GM23338 (cell line): ENCODE results near the gene SLC5A12. TPM values are rescaled to one million over a fixed set of nuclear protein-coding genes. Genes with fewer than 3 reads are reported as not detected.

Source experiments
- ATAC-seq: fragments of 200-7000 bp; cut with Tn5 transposase; 3 replicates; pipeline ENCODE4 v1.9.1; 2020
- DNase-seq: peaks from one replicate; pipeline ENCODE4 v3.0.0-alpha.2; 2015; ENCODE audit warnings: low spot score
- H2AFZ ChIP-seq: fragments of 200-600 bp; sonication (generic); 2 replicates; pipeline ENCODE4 v1.8.0; 2016; ENCODE audit warnings: antibody characterized with exemption, mild to moderate bottlenecking, moderate library complexity
- H3F3A ChIP-seq: fragments of 200-600 bp; sonication (generic); replicated peaks from 2 replicates; pipeline ENCODE4 v1.8.0; 2017; ENCODE audit warnings: antibody characterized with exemption, mixed run types, low read depth
- H3K27ac ChIP-seq: fragments of 200-600 bp; sonication (generic); 2 replicates; pipeline ENCODE4 v1.6.1; 2016; ENCODE audit warnings: low read depth
- H3K27me3 ChIP-seq: fragments of 200-600 bp; sonication (generic); 2 replicates; pipeline ENCODE4 v1.8.0; 2016; ENCODE audit warnings: mild to moderate bottlenecking, mixed run types, moderate library complexity; ENCODE audit not compliant: insufficient read depth
- H3K36me3 ChIP-seq: fragments of 200-600 bp; sonication (generic); 2 replicates; pipeline ENCODE4 v1.8.0; 2016; ENCODE audit warnings: mild to moderate bottlenecking; ENCODE audit not compliant: insufficient read depth
- H3K4me1 ChIP-seq: fragments of 200-600 bp; sonication (generic); 2 replicates; pipeline ENCODE4 v1.8.0; 2016; ENCODE audit warnings: mild to moderate bottlenecking, moderate library complexity; ENCODE audit not compliant: insufficient read depth
- H3K4me2 ChIP-seq: fragments of 200-600 bp; sonication (generic); 2 replicates; pipeline ENCODE4 v1.7.1; 2017; ENCODE audit warnings: mixed run types
- H3K4me3 ChIP-seq: fragments of 200-600 bp; sonication (generic); 2 replicates; pipeline ENCODE4 v1.6.1; 2016; ENCODE audit warnings: mixed run types
- H3K79me2 ChIP-seq: fragments of 200-600 bp; sonication (generic); replicated peaks from 2 replicates; pipeline ENCODE4 v1.8.0; 2017; ENCODE audit warnings: mild to moderate bottlenecking; ENCODE audit not compliant: insufficient read depth
- H3K9me2 ChIP-seq: fragments of 200-600 bp; sonication (generic); 2 replicates; pipeline ENCODE4 v1.8.0; 2017; ENCODE audit not compliant: insufficient read depth
- H4K20me1 ChIP-seq: fragments of 200-600 bp; sonication (generic); replicated peaks from 2 replicates; pipeline ENCODE4 v1.8.0; 2017; ENCODE audit warnings: mild to moderate bottlenecking; ENCODE audit not compliant: insufficient read depth
- H3K27ac Mint-ChIP-seq: 2 replicates; pipeline ENCODE4 v1.8.0; 2020; ENCODE audit warnings: inconsistent platforms, mild to moderate bottlenecking, moderate library complexity, mixed read lengths
- H3K27me3 Mint-ChIP-seq: 3 replicates; pipeline ENCODE4 v1.8.0; 2022; ENCODE audit warnings: low read depth, mild to moderate bottlenecking, moderate library complexity, mixed read lengths, inconsistent platforms; ENCODE audit not compliant: insufficient read depth, poor library complexity
- H3K36me3 Mint-ChIP-seq: 3 replicates; pipeline ENCODE4 v1.8.0; 2021; ENCODE audit warnings: low read depth, mild to moderate bottlenecking, inconsistent platforms, moderate library complexity, mixed read lengths
- H3K4me1 Mint-ChIP-seq: 3 replicates; pipeline ENCODE4 v1.8.0; 2020; ENCODE audit warnings: mild to moderate bottlenecking, inconsistent platforms, mixed read lengths
- H3K4me3 Mint-ChIP-seq: 3 replicates; pipeline ENCODE4 v1.8.0; 2021; ENCODE audit warnings: moderate library complexity, mild to moderate bottlenecking, inconsistent platforms, mixed read lengths
- H3K9me3 Mint-ChIP-seq: 3 replicates; pipeline ENCODE4 v1.8.0; 2020; ENCODE audit warnings: moderate library complexity, mild to moderate bottlenecking, inconsistent platforms, mixed read lengths
- CREB1 ChIP-seq: fragments of 250-450 bp; sonication (Bioruptor Pico); IDR thresholded peaks from 2 replicates; pipeline ENCODE4 v1.5.0; 2020; ENCODE audit warnings: low read depth, mild to moderate bottlenecking, moderate library complexity
- EZH2 ChIP-seq: fragments of 200-600 bp; sonication (generic); IDR thresholded peaks from one replicate; pipeline ENCODE4 v1.8.0; 2017; ENCODE audit warnings: antibody characterized with exemption, mild to moderate bottlenecking, low read depth; ENCODE audit not compliant: unreplicated experiment
- EZH2phosphoT487 ChIP-seq: fragments of 200-600 bp; sonication (generic); IDR thresholded peaks from one replicate; pipeline ENCODE4 v1.8.1; 2018; ENCODE audit warnings: antibody characterized with exemption; ENCODE audit not compliant: unreplicated experiment
- JUNB ChIP-seq: IDR thresholded peaks from one replicate; pipeline ENCODE4 v1.6.1; 2016; ENCODE audit warnings: antibody characterized with exemption; ENCODE audit not compliant: unreplicated experiment
- NANOG ChIP-seq: IDR thresholded peaks from 2 replicates; pipeline ENCODE4 v1.6.1; 2016; ENCODE audit warnings: antibody characterized with exemption, borderline replicate concordance
- POLR2AphosphoS5 ChIP-seq: IDR thresholded peaks from 2 replicates; pipeline ENCODE4 v1.6.1; 2016; ENCODE audit warnings: antibody characterized with exemption, low read depth
- REST ChIP-seq: IDR thresholded peaks from one replicate; pipeline ENCODE4 v1.6.1; 2018; ENCODE audit warnings: antibody characterized with exemption; ENCODE audit not compliant: unreplicated experiment
- STAT1 ChIP-seq: IDR thresholded peaks from one replicate; pipeline ENCODE4 v1.6.1; 2016; ENCODE audit warnings: antibody characterized with exemption; ENCODE audit not compliant: unreplicated experiment
- ZNF114 ChIP-seq: fragments of 250-450 bp; sonication (Bioruptor Pico); IDR thresholded peaks from 2 replicates; pipeline ENCODE4 v1.5.0; 2020; ENCODE audit warnings: mild to moderate bottlenecking, moderate library complexity
- ZNF331 ChIP-seq: fragments of 250-450 bp; sonication (Bioruptor Pico); IDR thresholded peaks from 2 replicates; pipeline ENCODE4 v1.5.0; 2020; ENCODE audit warnings: low read depth, mild to moderate bottlenecking, moderate library complexity
- ZNF462 ChIP-seq: fragments of 250-450 bp; sonication (Bioruptor Pico); IDR thresholded peaks from 2 replicates; pipeline ENCODE4 v1.5.0; 2020; ENCODE audit warnings: mild to moderate bottlenecking, moderate library complexity
- polyA plus RNA-seq: library from polyadenylated mRNA; unstranded; fragments of >200 nt; fragmentation: Nextera tagmentation; extraction: Ambion mirVana; gene quantifications from 2 replicates; pipeline ENCODE4 v1.2.1, GENCODE V29; 2016
- total RNA-seq: library from RNA; depleted of rRNA; stranded (reverse); fragments of >200 nt; shearing (Covaris generic); gene quantifications from 2 replicates; pipeline ENCODE4 v1.2.3, GENCODE V29; 2014
- TF ChIP-seq, protein P1 (sequence below), 2 experiments: fragments of 200-600 bp in 1 of 2; sonication (generic) in 1 of 2; conservative IDR thresholded peaks; 2 replicates each; pipeline versions ENCODE4 v1.5.1 to v1.6.1; 2016 to 2017; ENCODE audit warnings: antibody characterized with exemption in 2 of 2, low read depth in 2 of 2, mild to moderate bottlenecking in 2 of 2, moderate library complexity in 1 of 2
- TF ChIP-seq, protein P2 (sequence below): IDR thresholded peaks from 2 replicates; pipeline ENCODE4 v1.6.1; 2016; ENCODE audit warnings: antibody characterized with exemption

SLC5A12 gene
- total and polyA plus RNA-seq, 2 experiments from 2014 or later = 0.60 to 1.4 TPM

DNA sequence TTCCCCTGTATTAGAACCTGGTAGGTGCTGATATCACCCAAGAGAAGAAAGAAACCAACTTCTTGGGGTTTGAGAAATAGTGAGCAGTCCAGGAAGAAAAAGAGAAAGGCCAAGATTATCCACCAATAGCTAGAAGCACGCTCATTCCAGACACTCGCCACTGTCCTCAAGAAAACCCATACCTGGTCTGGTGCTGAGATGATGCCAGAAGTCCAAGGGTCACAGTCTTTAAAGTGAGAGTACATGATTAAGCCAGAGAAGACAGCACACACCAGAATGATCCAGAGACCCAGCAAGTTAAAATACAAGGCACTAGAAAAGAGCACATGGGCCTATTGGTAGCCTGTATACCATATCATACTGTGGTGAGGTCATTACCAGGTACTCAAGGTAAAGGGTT is 23.6 kb downstream of the SLC5A12 start:
- no peak overlapping the region for H2AFZ ChIP-seq
- H3K79me2 ChIP-seq = no peaks in the 10 kb centered on the region
- Mint-ChIP-seq H3K27me3 (no peaks in the 10 kb centered on the region), H3K36me3 (no peaks in the 10 kb centered on the region), H3K9me3 (no peaks in the 10 kb centered on the region), H3K27ac (no peak overlapping the region; the same call in 1 of the 2 replicates), H3K4me3 (no peak overlapping the region), H3K4me1 (peaks cover 6% of the 10 kb centered on the region; the same call in 2 of the 3 replicates)
- TF ChIP-seq JUNB (no peak), STAT1 (no peak), EZH2 (no peak), REST (no peak), ZNF462 (CRISPR knock-in tag) (no peak), ZNF114 (CRISPR knock-in tag) (no peak), NANOG (no peak), CREB1 (CRISPR knock-in tag) (no peak), EZH2phosphoT487 (no peak), ZNF331 (CRISPR knock-in tag) (no peak), POLR2AphosphoS5 (no peak)
- TF ChIP-seq, protein P1, sequence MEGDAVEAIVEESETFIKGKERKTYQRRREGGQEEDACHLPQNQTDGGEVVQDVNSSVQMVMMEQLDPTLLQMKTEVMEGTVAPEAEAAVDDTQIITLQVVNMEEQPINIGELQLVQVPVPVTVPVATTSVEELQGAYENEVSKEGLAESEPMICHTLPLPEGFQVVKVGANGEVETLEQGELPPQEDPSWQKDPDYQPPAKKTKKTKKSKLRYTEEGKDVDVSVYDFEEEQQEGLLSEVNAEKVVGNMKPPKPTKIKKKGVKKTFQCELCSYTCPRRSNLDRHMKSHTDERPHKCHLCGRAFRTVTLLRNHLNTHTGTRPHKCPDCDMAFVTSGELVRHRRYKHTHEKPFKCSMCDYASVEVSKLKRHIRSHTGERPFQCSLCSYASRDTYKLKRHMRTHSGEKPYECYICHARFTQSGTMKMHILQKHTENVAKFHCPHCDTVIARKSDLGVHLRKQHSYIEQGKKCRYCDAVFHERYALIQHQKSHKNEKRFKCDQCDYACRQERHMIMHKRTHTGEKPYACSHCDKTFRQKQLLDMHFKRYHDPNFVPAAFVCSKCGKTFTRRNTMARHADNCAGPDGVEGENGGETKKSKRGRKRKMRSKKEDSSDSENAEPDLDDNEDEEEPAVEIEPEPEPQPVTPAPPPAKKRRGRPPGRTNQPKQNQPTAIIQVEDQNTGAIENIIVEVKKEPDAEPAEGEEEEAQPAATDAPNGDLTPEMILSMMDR (conservative IDR thresholded peaks at IDR 0.05; ENCODE audit: low read depth in 2 of 2) = no peak
- TF ChIP-seq, protein P2, sequence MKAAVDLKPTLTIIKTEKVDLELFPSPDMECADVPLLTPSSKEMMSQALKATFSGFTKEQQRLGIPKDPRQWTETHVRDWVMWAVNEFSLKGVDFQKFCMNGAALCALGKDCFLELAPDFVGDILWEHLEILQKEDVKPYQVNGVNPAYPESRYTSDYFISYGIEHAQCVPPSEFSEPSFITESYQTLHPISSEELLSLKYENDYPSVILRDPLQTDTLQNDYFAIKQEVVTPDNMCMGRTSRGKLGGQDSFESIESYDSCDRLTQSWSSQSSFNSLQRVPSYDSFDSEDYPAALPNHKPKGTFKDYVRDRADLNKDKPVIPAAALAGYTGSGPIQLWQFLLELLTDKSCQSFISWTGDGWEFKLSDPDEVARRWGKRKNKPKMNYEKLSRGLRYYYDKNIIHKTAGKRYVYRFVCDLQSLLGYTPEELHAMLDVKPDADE = no peak
- no peaks in the 10 kb centered on the region for H3K9me2 ChIP-seq
- H3K4me3 ChIP-seq = no peak overlapping the region
- no peak overlapping the region for H3K27ac ChIP-seq
- ATAC-seq = no peak
- no peaks in the 10 kb centered on the region for H4K20me1 ChIP-seq
- H3K27me3 ChIP-seq = no peaks in the 10 kb centered on the region
- peaks cover 13% of the 10 kb centered on the region for H3K4me1 ChIP-seq
- no peak overlapping the region for H3K4me2 ChIP-seq
- H3F3A ChIP-seq = no peaks in the 10 kb centered on the region
- no peaks in the 10 kb centered on the region for H3K36me3 ChIP-seq
- DNase-seq = no peak
